SW 1271 (cell line): Measurements from ENCODE around the gene STARD8.

Experiments used
- DNase-seq, 2 experiments: peaks; one replicate each; lab custom pipeline; 2025; lab: John Stamatoyannopoulos, UW

The STARD8 gene

GRCh38 chrX:68753218-68753617 is 105.8 kb downstream of the STARD8 start:
- no peak for DNase-seq

DNA sequence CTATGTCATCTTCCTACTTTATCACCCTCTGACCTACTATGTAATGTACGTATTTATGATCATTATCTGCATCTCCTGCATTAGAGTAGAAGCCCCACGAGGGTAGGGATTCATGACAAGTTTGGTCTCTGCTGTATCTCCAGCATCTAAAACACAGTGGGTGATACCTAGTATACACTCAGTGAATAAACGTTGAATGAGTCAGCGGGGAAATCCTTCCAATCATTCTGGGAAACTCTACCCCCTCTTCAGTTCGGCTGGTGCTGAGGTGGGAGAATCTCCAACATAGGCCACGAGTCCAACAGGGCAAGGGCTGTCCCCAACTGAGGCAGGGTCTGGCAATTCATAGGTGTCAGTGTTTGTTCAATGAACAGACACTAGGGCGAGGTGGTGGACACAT is 106.9 kb downstream of the STARD8 start:
- DNase-seq = no peak

DNA sequence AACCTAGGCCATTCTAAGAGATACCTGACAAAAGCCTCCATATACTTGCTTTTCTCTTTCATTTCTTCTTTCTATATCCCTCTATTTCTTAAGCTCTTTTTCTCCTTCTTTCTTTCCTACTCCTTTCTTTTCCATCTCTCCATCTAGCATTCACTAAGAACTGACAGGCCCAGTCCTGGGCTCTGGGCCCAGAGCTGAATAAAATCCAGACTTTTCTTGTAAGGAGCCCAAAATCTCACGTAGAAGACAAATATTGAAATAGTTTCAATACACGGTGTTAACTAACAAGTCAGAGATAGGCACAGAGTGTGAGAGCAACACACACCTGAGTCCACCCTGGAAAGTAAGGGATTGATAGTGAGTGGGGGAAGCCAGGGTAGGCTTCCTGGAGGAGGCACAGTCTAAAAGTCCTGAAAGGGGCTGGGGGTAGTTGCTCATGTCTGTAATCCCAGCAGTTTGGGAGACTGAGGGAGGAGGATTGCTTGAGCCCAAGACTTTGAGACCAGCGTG is 108.2 kb downstream of the STARD8 start:
- no peak for DNase-seq

DNA sequence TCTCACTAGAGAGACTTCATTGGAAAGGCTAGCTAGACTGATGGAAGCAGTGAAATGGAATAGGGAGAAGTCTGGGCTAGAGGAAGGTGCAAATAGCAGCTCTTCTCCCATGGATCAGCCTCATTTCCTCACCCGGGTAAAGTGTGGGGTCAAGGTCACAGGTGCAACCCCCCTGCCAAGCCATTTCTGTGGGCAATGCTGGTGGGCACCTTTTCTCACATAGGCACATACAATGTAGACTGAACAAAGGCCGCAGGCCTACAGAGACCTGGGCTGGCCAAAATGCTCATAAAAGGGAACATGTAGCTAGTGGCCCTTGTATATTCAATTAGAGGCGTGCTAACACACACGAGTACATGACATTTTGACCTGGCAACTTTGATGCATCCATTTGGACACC is 109.9 kb downstream of the STARD8 start:
- DNase-seq = no peak

DNA sequence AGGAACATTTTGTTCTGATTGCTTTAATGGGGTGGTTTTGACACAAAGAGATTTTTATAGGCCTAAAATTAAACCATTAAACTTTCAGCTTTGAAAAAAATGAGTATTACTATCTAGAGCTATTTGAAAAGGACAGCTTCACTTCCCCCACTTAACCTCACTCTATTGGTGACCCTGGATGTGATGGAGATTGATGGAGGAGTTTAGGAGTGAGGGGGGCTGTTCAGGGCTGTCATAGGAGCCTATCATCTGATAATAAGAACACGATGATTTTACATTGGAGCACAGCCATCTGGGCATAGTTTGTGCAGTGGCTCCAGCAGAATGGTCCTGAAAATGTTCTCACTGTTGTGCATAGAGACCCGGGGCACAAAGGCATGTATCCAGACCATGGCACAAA is 110.3 kb downstream of the STARD8 start:
- no peak for DNase-seq

- no peak for DNase-seq
Observed at GRCh38 chrX:68758671-68759070, 111.2 kb downstream of the STARD8 start.

- DNase-seq = no peak
Observed at GRCh38 chrX:68761086-68761485, 113.6 kb downstream of the STARD8 start.

GRCh38 chrX:68762766-68763165 is 115.3 kb downstream of the STARD8 start:
- DNase-seq = no peak

DNA sequence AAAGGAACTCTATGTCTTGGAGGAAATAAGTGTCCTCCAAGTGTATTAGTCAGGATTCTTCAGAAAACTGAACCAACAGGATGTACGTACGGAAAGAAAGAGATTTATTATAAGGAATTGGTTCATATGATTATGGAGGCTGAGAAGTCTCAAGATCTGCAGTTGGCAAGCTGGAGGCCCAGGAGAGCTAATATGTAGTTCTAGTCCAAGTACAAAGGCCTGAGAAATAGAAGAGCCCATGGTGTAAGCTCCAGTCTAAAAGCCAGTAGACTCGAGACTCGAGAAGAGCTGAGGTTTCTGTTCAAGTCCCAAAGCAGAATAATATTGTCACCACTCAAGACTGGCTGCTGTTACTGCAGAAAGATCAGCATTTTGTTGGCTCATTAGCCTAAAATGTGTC is 116.0 kb downstream of the STARD8 start:
- DNase-seq = no peak
